CD14-positive monocyte (primary cell): ENCODE data around the gene OR13J1. TPM values are rescaled to one million over a fixed set of nuclear protein-coding genes. Genes with fewer than 3 reads are reported as not detected.

ENCODE experiments used
- DNase-seq, 3 donors: peaks; one replicate each; pipeline ENCODE4 v3.0.0-alpha.2; 2011 to 2022
- H2AFZ ChIP-seq: 2 replicates; pipeline ENCODE4 v1.6.0; 2012; ENCODE audit warnings: mild to moderate bottlenecking, low read depth, low read length, inconsistent platforms; ENCODE audit not compliant: insufficient read depth, poor library complexity, severe bottlenecking
- H3K27ac ChIP-seq, 2 donors: 1 replicate in 1 of 2; 2 replicates in 1 of 2; pipeline ENCODE4 v1.5.1; 2012 to 2013; ENCODE audit warnings: low read length in 2 of 2, control low read depth in 1 of 2, inconsistent platforms in 1 of 2, low read depth in 1 of 2, mild to moderate bottlenecking in 1 of 2
- H3K27me3 ChIP-seq, 2 donors: one replicate each; pipeline versions ENCODE4 v1.6.0 to v1.6.1; 2011 to 2013; ENCODE audit warnings: low read length in 2 of 2; ENCODE audit not compliant: control insufficient read depth in 2 of 2, insufficient read depth in 2 of 2
- H3K36me3 ChIP-seq, 2 donors: replicated peaks in 1 of 2; 1 replicate in 1 of 2; 2 replicates in 1 of 2; pipeline versions ENCODE4 v1.5.1 to v1.6.1; 2012 to 2013; ENCODE audit warnings: low read length in 2 of 2, control low read depth in 1 of 2, inconsistent platforms in 1 of 2, mild to moderate bottlenecking in 1 of 2; ENCODE audit not compliant: insufficient read depth in 2 of 2, control insufficient read depth in 1 of 2
- H3K4me1 ChIP-seq, 2 donors: 1 replicate in 1 of 2; 2 replicates in 1 of 2; pipeline versions ENCODE4 v1.5.1 to v1.6.1; 2012 to 2013; ENCODE audit warnings: low read length in 2 of 2, control low read depth in 1 of 2, inconsistent platforms in 1 of 2, mild to moderate bottlenecking in 1 of 2, moderate library complexity in 1 of 2; ENCODE audit not compliant: insufficient read depth in 2 of 2, control insufficient read depth in 1 of 2
- H3K4me2 ChIP-seq: replicated peaks from 2 replicates; pipeline ENCODE3; 2012; ENCODE audit warnings: low read length, moderate library complexity, mild to moderate bottlenecking; ENCODE audit not compliant: poor library complexity, severe bottlenecking; ENCODE audit errors: extremely low read depth
- H3K4me3 ChIP-seq, 3 experiments: fragments of 200-600 bp in 1 of 3; sonication (generic) in 1 of 3; replicated peaks in 1 of 3; 1 replicate in 2 of 3; 2 replicates in 1 of 3; pipeline ENCODE4 v1.5.1; 2011 to 2013; ENCODE audit warnings: low read length in 3 of 3, mild to moderate bottlenecking in 3 of 3, control low read depth in 2 of 3, low read depth in 2 of 3, inconsistent platforms in 1 of 3, moderate library complexity in 1 of 3
- H3K79me2 ChIP-seq: 2 replicates; pipeline ENCODE4 v1.6.0; 2012; ENCODE audit warnings: mild to moderate bottlenecking, control low read depth, inconsistent platforms, low read length, moderate library complexity; ENCODE audit not compliant: insufficient read depth
- H3K9ac ChIP-seq: 2 replicates; pipeline ENCODE4 v1.6.0; 2017; ENCODE audit warnings: low read length, mild to moderate bottlenecking; ENCODE audit not compliant: insufficient read depth, poor library complexity, severe bottlenecking
- H3K9me3 ChIP-seq, 2 donors: replicated peaks in 1 of 2; 1 replicate in 1 of 2; 2 replicates in 1 of 2; pipeline versions ENCODE4 v1.5.1 to v1.6.1; 2012 to 2013; ENCODE audit warnings: low read length in 2 of 2, control low read depth in 1 of 2; ENCODE audit not compliant: control insufficient read depth in 1 of 2, insufficient read depth in 1 of 2
- H4K20me1 ChIP-seq: 2 replicates; pipeline ENCODE4 v1.6.0; 2012; ENCODE audit warnings: mild to moderate bottlenecking, low read length, control low read depth, moderate library complexity; ENCODE audit not compliant: insufficient read depth
- H3K27ac Mint-ChIP-seq, 7 donors: one replicate each; pipeline ENCODE4 v1.8.0; 2020; ENCODE audit warnings: mild to moderate bottlenecking in 7 of 7, mixed read lengths in 7 of 7, moderate library complexity in 6 of 7, inconsistent platforms in 2 of 7
- H3K27me3 Mint-ChIP-seq, 3 donors: one replicate each; pipeline ENCODE4 v1.8.0; 2021 to 2022; ENCODE audit warnings: low read depth in 3 of 3, mild to moderate bottlenecking in 3 of 3, mixed read lengths in 3 of 3, moderate library complexity in 3 of 3, inconsistent platforms in 1 of 3
- H3K36me3 Mint-ChIP-seq, 2 donors: one replicate each; pipeline ENCODE4 v1.8.0; 2020; ENCODE audit warnings: mixed read lengths in 2 of 2, inconsistent platforms in 1 of 2, mild to moderate bottlenecking in 1 of 2
- H3K4me1 Mint-ChIP-seq: one replicate; pipeline ENCODE4 v1.8.0; 2020; ENCODE audit warnings: mild to moderate bottlenecking, mixed read lengths
- H3K4me3 Mint-ChIP-seq, 2 donors: one replicate each; pipeline ENCODE4 v1.8.0; 2020; ENCODE audit warnings: mild to moderate bottlenecking in 2 of 2, mixed read lengths in 2 of 2, moderate library complexity in 1 of 2
- H3K9me3 Mint-ChIP-seq, 7 donors: one replicate each; pipeline ENCODE4 v1.8.0; 2020 to 2022; ENCODE audit warnings: mixed read lengths in 7 of 7, mild to moderate bottlenecking in 6 of 7, moderate library complexity in 6 of 7, inconsistent platforms in 2 of 7
- CTCF ChIP-seq: fragments of 200-600 bp; IDR thresholded peaks from one replicate; pipeline ENCODE4 v1.8.0; 2022; ENCODE audit warnings: antibody characterized with exemption, mild to moderate bottlenecking
- WGBS: methylation state at CpG from one replicate; pipeline ENCODE4 v1.1.5; 2013; ENCODE audit warnings: missing lambda C conversion rate; ENCODE audit not compliant: insufficient coverage; 5-methylcytosine and 5-hydroxymethylcytosine counted together
- intact Hi-C, 2 donors: fragments of 100-400 bp; cut with micrococcal nuclease; formaldehyde crosslinking; loops; one replicate each; pipeline versions ENCODE4 v1.15.0 to v1.15.1; 2023
- polyA plus RNA-seq, 3 donors: library from polyadenylated mRNA; depleted of rRNA in 1 of 3; unstranded in 2 of 3; stranded (reverse) in 1 of 3; fragments of 300-500 nt in 2 of 3; fragments of >200 nt in 1 of 3; fragmentation: Illumina TruSeq in 2 of 3; gene quantifications; 1 replicate in 2 of 3; 2 replicates in 1 of 3; pipeline ENCODE4 v1.2.3, GENCODE V29; 2012 to 2021

The OR13J1 gene
- polyA plus RNA-seq, 3 donors: not detected

GRCh38 chr9:35918780-35919179 lies 48.6 kb upstream of the OR13J1 start:
- Mint-ChIP-seq H3K36me3 (no peaks in the 10 kb centered on the region), H3K4me1 (peaks cover 11% of the 10 kb centered on the region), H3K9me3 (no peaks in the 10 kb centered on the region), H3K4me3 (no peak overlapping the region), H3K27ac (no peak overlapping the region), H3K27me3 (no peaks in the 10 kb centered on the region)
- Histone ChIP-seq H3K9ac (no peak overlapping the region), H2AFZ (no peak overlapping the region), H3K27ac (no peak overlapping the region), H3K9me3 (no peaks in the 10 kb centered on the region), H3K4me1 (peaks cover 6 to 7% of the 10 kb centered on the region in 2 donors), H3K4me3 (no peak overlapping the region), H3K4me2 (no peak overlapping the region), H3K36me3 (no peaks in the 10 kb centered on the region), H3K27me3 (no peaks in the 10 kb centered on the region), H4K20me1 (no peaks in the 10 kb centered on the region), H3K79me2 (no peaks in the 10 kb centered on the region)
- no CpG with 5 or more reads among the region's 3 CpGs for WGBS
- DNase-seq: no peak
- no peak for TF ChIP-seq CTCF
- intact Hi-C loops: loop anchor here in 1 of 2 donors (10.0 kb wide), 1 partner anchor 64 kb away; no protein-coding TSS in a partner anchor

GRCh38 chr9:35917261-35917660 lies 47.1 kb upstream of the OR13J1 start:
- H3K9me3 Mint-ChIP-seq: no peaks in the 10 kb centered on the region
- H3K27ac ChIP-seq: no peak overlapping the region
- no peak overlapping the region for H3K4me3 Mint-ChIP-seq
- intact Hi-C loops: loop anchor here in 1 of 2 donors (10.0 kb wide), 1 partner anchor 62 kb away; no protein-coding TSS in a partner anchor
- H3K4me1 Mint-ChIP-seq: peaks cover 6% of the 10 kb centered on the region
- DNase-seq: no peak
- no peaks in the 10 kb centered on the region for H4K20me1 ChIP-seq
- no peak overlapping the region for H3K9ac ChIP-seq
- H3K27me3 Mint-ChIP-seq: no peaks in the 10 kb centered on the region
- no peak for TF ChIP-seq CTCF
- no peaks in the 10 kb centered on the region for H3K27me3 ChIP-seq
- no peaks in the 10 kb centered on the region for H3K79me2 ChIP-seq
- peaks cover 6 to 7% of the 10 kb centered on the region in 2 donors for H3K4me1 ChIP-seq
- no peak overlapping the region for H2AFZ ChIP-seq
- no peak overlapping the region for H3K4me2 ChIP-seq
- H3K36me3 ChIP-seq: no peaks in the 10 kb centered on the region
- no peaks in the 10 kb centered on the region for H3K9me3 ChIP-seq
- no peaks in the 10 kb centered on the region for H3K36me3 Mint-ChIP-seq
- 80% methylated on average over 2 of the region's 4 CpGs for WGBS
- H3K27ac Mint-ChIP-seq: no peak overlapping the region
- no peak overlapping the region for H3K4me3 ChIP-seq
